ENCODE results near the gene MTMR10.

DNA sequence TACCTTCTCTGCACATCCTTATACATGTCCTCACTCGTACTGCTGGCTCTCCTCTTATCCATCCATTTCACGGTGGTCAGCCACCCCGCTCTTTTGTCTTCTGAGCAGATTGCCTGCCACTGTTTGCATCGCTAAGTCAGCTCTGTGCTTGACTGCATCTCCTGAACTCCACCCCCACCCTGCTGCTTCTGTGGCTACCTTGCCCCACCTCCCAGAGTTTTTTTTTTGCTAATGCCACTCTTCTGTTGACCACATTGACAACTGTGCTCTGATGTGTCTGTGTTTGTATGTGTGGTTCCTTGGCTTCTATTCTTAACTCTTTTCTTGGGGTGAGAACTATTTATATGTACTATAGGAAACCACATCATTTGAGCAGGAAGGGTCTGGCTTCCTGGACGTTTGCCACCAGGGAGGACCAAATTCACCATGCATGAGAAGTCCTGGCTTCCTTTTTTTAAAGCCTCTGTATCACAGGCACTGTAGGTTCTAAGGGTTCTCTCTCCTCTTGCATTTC, 12.8 kb upstream of the MTMR10 start:
- TF ChIP-seq, protein P1, sequence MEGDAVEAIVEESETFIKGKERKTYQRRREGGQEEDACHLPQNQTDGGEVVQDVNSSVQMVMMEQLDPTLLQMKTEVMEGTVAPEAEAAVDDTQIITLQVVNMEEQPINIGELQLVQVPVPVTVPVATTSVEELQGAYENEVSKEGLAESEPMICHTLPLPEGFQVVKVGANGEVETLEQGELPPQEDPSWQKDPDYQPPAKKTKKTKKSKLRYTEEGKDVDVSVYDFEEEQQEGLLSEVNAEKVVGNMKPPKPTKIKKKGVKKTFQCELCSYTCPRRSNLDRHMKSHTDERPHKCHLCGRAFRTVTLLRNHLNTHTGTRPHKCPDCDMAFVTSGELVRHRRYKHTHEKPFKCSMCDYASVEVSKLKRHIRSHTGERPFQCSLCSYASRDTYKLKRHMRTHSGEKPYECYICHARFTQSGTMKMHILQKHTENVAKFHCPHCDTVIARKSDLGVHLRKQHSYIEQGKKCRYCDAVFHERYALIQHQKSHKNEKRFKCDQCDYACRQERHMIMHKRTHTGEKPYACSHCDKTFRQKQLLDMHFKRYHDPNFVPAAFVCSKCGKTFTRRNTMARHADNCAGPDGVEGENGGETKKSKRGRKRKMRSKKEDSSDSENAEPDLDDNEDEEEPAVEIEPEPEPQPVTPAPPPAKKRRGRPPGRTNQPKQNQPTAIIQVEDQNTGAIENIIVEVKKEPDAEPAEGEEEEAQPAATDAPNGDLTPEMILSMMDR (IDR thresholded peaks at IDR 0.05), result no peak
- TF ChIP-seq POLR2A (IDR thresholded peaks at IDR 0.05) (no peak), POLR2AphosphoS5 (IDR thresholded peaks at IDR 0.05) (no peak)

All from suprapubic skin (tissue), 4 donors.